ENCODE results near the gene AOC2. TPM values are rescaled to one million over a fixed set of nuclear protein-coding genes. Genes with fewer than 3 reads are reported as not detected.
"Not testable (repeated sequence)": the region's sequence is repeated elsewhere in the genome, so short reads cannot be mapped to it uniquely, and the experiment has no call there.

The AOC2 gene
- total RNA-seq, 2 experiments from 2014 or later = 3.0 to 3.3 TPM

- ChIA-PET CTCF (no interaction called here), POLR2A (interaction anchor here (1.0 kb wide), 1 partner anchor 21 kb away, joined by 3 read pairs; no protein-coding TSS in a partner anchor)
- intact Hi-C loops (cut with micrococcal nuclease) = no loop called here
- H3K27me3 Mint-ChIP-seq = no peaks in the 10 kb centered on the region
- DNase-seq (no peak), ATAC-seq (no peak)
- TF ChIP-seq, protein P1, sequence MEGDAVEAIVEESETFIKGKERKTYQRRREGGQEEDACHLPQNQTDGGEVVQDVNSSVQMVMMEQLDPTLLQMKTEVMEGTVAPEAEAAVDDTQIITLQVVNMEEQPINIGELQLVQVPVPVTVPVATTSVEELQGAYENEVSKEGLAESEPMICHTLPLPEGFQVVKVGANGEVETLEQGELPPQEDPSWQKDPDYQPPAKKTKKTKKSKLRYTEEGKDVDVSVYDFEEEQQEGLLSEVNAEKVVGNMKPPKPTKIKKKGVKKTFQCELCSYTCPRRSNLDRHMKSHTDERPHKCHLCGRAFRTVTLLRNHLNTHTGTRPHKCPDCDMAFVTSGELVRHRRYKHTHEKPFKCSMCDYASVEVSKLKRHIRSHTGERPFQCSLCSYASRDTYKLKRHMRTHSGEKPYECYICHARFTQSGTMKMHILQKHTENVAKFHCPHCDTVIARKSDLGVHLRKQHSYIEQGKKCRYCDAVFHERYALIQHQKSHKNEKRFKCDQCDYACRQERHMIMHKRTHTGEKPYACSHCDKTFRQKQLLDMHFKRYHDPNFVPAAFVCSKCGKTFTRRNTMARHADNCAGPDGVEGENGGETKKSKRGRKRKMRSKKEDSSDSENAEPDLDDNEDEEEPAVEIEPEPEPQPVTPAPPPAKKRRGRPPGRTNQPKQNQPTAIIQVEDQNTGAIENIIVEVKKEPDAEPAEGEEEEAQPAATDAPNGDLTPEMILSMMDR (IDR thresholded peaks at IDR 0.05) = no peak
- no peaks in the 10 kb centered on the region for H3K36me3 Mint-ChIP-seq (ENCODE audit: low read depth)
- no peaks in the 10 kb centered on the region for H3K9me3 Mint-ChIP-seq
- H3K4me1 Mint-ChIP-seq (ENCODE audit: low read depth) = peaks cover 2% of the 10 kb centered on the region
- H3K4me3 Mint-ChIP-seq = no peak overlapping the region
- H3K27ac Mint-ChIP-seq = no peak overlapping the region
Observed at GRCh38 chr17:42853004-42853403, 8.6 kb downstream of the AOC2 start.

GRCh38 chr17:42853597-42853967, 9.2 kb downstream of the AOC2 start:
- H3K4me1 Mint-ChIP-seq (ENCODE audit: low read depth) = peaks cover 2% of the 10 kb centered on the region
- no peaks in the 10 kb centered on the region for H3K9me3 Mint-ChIP-seq
- ChIA-PET CTCF (no interaction called here), POLR2A (interaction anchor here (1.0 kb wide), 1 partner anchor 22 kb away, joined by 3 read pairs; no protein-coding TSS in a partner anchor)
- peaks cover 1% of the 10 kb centered on the region for H3K27me3 Mint-ChIP-seq
- no peak for DNase-seq
- intact Hi-C loops (cut with micrococcal nuclease) = no loop called here
- no peak for ATAC-seq
- no peak overlapping the region for H3K27ac Mint-ChIP-seq
- no peaks in the 10 kb centered on the region for H3K36me3 Mint-ChIP-seq (ENCODE audit: low read depth)
- no peak overlapping the region for H3K4me3 Mint-ChIP-seq
- TF ChIP-seq, protein P1 (IDR thresholded peaks at IDR 0.05) = no peak

- Mint-ChIP-seq H3K4me1 (ENCODE audit: low read depth) (peaks cover 2% of the 10 kb centered on the region), H3K9me3 (no peaks in the 10 kb centered on the region), H3K27ac (no peak overlapping the region), H3K36me3 (ENCODE audit: low read depth) (no peaks in the 10 kb centered on the region), H3K27me3 (peaks cover 1% of the 10 kb centered on the region), H3K4me3 (no peak overlapping the region)
- DNase-seq = no peak
- intact Hi-C loops (cut with micrococcal nuclease) = no loop called here
- no peak for ATAC-seq
- TF ChIP-seq, protein P1 (IDR thresholded peaks at IDR 0.05) = no peak
- CTCF ChIA-PET = no interaction called here
- POLR2A ChIA-PET = no interaction called here
Observed at GRCh38 chr17:42853968-42854790, 9.8 kb downstream of the AOC2 start.

- TF ChIP-seq, protein P1 (IDR thresholded peaks at IDR 0.05) = no peak
- Mint-ChIP-seq H3K4me1 (ENCODE audit: low read depth) (peaks cover 2% of the 10 kb centered on the region), H3K27ac (no peak overlapping the region), H3K9me3 (no peaks in the 10 kb centered on the region), H3K27me3 (peaks cover 1% of the 10 kb centered on the region), H3K36me3 (ENCODE audit: low read depth) (no peaks in the 10 kb centered on the region), H3K4me3 (no peak overlapping the region)
- DNase-seq = no peak
- ChIA-PET POLR2A (no interaction called here), CTCF (no interaction called here)
- intact Hi-C loops (cut with micrococcal nuclease) = no loop called here
- ATAC-seq = no peak
Observed at GRCh38 chr17:42855048-42855596, 10.7 kb downstream of the AOC2 start.

DNA sequence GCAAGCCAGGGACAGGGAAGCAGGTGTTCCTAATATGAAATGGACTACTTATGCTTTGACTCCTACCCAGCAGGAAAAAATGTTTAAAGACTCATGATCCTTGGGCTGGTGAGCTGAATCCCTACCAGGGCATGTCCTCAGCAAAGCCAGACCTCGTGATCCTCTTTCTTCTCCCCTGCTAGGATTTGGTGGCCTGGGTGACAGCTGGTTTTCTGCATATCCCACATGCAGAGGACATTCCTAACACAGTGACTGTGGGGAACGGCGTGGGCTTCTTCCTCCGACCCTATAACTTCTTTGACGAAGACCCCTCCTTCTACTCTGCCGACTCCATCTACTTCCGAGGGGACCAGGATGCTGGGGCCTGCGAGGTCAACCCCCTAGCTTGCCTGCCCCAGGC, 11.7 kb downstream of the AOC2 start:
- intact Hi-C loops (cut with micrococcal nuclease); CTCF ChIA-PET: not testable (repeated sequence)

DNA sequence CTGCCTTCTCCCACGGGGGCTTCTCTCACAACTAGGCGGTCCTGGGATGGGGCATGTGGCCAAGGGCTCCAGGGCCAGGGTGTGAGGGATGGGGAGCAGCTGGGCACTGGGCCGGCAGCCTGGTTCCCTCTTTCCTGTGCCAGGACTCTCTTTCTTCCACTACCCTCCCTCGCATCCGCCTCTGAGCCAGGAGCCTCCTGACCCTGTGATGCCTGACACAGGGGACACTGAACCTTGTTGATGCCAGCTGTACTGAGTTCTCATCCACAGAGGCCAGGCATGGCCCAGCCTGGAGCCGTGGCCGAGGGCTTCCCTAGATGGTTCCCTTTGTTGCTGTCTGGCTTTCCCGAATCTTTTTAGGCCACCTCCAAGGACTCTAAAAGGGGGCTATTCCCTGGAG, 12.1 kb downstream of the AOC2 start:
- H3K4me1 Mint-ChIP-seq (ENCODE audit: low read depth); DNase-seq; H3K27ac Mint-ChIP-seq; ATAC-seq; H3K9me3 Mint-ChIP-seq; intact Hi-C loops (cut with micrococcal nuclease); H3K36me3 Mint-ChIP-seq (ENCODE audit: low read depth); H3K4me3 Mint-ChIP-seq; CTCF ChIA-PET; H3K27me3 Mint-ChIP-seq: not testable (repeated sequence)
- POLR2A ChIA-PET = interaction anchor here (0.6 to 1.2 kb wide), 2 partner anchors 11 to 52 kb away, joined by 3 to 4 read pairs; no protein-coding TSS in a partner anchor

More for the DNA sequence above, 11.7 kb downstream of the AOC2 start:
- H3K4me3 Mint-ChIP-seq; H3K36me3 Mint-ChIP-seq (ENCODE audit: low read depth); H3K27ac Mint-ChIP-seq; H3K9me3 Mint-ChIP-seq; H3K4me1 Mint-ChIP-seq (ENCODE audit: low read depth); ATAC-seq; DNase-seq; H3K27me3 Mint-ChIP-seq; POLR2A ChIA-PET: not testable (repeated sequence)

Measured in activated CD8-positive, alpha-beta T cell treated with anti-CD3 and anti-CD28 coated beads for 36 hours (primary cell).